ENCODE data around the gene DLG2.

The DLG2 gene

DNA sequence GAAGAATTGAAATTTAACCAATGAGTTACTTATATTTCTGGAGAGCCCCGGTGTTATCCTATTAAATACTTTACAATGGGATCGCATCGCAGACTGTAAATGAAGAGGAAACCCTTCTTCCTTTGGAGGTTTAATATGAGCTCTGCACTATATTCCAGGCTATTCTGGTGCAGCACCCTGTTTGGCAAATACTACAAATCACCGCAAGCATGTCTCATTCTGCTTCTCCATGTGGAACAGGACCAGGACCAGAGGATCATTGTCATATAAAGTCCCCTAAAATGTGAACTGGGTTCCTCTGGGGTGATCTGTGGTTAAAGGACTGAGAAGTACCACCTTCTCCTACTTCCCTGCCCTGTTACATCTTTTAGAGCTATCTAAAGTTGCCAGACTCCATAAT lies 703.7 kb downstream of the DLG2 start:
- DNase-seq (ENCODE audit: low read depth in 2 of 3, low spot score in 1 of 3) = no peak

DNA sequence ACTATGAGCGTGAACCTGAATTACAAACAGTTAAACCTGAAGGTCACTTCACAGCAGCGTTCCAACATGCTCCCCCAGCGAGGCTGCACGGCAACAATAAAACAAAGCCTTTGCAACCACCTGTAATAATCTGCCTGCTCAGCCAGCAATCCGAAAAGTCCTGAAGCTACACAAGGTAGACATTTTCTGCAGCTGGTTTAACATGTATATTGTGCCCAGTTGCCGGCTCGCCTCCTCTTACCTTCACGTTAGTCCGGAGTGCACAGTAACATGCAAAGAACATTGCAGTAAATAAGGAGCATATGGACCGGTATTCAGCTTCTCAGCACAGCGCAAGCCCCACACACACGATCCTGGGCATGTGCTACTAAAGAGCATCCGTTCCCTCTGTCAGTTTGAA lies 704.3 kb downstream of the DLG2 start:
- DNase-seq (ENCODE audit: low read depth in 2 of 3, low spot score in 1 of 3) = no peak

DNA sequence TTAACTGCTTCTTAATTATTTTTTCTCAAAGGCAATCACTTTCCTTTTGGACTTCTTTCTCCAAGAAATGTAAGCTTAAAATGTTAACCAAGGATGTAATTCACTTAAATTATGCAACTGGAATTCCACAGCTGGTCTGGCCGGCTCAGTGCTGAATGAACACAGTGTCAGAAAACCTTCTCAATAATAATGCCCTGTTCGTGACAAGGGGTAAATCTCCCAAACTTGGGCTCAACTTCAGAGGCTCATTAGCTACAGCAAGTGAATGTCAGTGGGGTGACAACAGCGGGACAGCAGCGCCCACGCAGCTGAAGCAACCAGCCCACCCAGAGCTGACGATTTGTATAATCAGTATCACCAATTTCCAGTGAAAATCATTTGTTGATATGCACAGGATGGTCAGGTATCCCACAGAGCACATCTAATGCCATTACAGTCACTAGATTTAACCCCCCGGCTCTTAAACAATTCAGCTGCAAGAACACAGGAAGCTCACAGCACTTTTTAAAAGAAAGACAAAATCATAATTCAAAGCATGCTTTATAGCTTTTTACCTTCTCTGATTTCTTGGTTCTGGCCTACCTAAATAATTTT lies 704.8 kb downstream of the DLG2 start:
- DNase-seq (ENCODE audit: low read depth in 2 of 3, low spot score in 1 of 3) = no peak

DNA sequence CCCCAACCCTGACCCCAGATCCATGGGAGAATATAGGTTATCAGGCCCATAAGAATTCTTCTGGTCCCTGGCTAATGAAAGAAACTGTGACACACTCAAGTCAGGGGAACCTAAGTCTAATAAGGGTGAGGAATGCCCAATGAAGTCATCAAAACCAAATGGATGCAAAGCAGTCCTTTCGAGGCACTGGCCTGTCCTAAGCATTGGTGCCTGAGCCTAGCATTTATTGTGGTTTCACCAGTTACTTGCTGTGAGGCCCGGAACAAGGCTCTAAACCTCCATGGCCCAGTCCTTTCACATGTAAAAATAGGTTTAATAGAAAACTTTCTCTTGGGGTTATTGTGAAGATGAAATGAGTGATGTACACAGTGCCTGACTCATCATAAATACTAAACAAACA lies 712.6 kb downstream of the DLG2 start:
- no peak for DNase-seq (ENCODE audit: low read depth in 2 of 3, low spot score in 1 of 3)

DNA sequence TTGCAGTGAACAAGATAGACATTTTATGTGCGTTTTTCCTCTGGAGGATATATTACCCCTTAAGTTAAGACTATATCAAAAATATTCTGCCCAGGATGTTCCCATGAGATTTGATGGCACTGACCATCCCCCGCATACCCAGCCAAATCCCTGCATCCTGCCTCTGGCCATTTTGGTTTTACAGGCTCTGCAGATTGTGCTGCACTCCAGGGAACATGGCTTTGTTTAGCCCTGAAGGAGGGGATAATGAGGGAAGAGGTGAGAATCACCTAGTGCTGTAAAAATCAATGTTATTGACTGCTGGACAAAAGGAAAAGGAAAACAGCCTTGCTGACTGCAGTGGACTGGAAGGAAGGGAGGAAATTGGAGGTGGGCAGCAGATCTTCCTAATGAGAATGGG lies 717.4 kb downstream of the DLG2 start:
- no peak for DNase-seq (ENCODE audit: low read depth in 2 of 3, low spot score in 1 of 3)

DNA sequence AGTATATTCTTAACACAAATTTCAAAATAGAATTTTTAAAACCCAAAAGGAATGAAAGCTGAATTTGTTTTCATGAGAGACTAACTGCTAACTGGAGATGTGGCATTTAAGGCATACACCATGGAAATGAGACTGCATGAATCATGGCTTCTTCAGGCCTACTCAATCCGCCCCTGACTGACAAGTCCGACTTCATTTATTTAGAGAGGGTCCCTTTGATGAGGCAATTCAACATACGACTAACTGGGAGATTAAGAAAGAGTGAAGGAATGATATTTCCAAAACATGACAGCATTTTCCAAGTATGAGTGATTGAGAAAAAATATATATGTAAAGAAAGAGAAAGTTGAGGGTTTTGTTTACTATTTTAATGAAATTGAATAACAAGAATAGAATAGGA lies 720.1 kb downstream of the DLG2 start:
- no peak for DNase-seq (ENCODE audit: low read depth in 2 of 3, low spot score in 1 of 3)

DNA sequence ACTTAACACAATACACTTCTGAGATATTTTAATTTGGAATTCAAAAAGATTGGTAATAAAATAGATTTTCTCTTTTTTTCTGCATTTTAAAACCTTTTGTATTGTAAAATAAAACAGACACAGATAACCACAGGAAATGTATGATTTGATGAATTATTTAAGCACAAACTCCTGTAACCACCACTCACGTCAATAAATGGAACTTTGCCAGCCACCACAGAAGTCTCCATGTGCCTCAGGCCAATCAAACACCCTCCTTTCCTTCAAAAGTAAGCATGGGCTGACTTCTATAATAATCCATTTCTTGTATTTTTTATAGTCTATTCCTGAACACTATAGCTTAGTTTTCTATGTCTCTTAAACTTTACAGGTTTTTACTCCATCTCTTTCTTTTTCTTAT lies 721.7 kb downstream of the DLG2 start:
- no peak for DNase-seq (ENCODE audit: low read depth in 2 of 3, low spot score in 1 of 3)

DNA sequence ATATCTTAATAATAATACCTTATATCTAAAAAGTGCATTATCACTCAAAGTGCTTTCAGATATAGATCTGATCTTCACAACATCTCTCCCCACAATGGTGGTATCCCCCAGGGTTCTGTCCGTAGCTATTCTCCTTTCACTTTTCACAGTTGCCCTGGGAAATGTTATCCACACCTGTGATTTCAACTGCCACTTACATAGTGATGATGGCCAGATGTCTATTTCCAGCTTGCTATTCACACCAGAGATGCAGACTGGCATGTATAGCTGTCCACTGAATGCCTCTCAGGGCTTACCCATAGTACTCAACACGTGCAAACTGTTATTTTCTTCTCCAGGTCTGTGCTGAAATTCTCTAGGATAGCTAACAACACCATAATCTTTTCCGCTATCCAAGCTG lies 724.7 kb downstream of the DLG2 start:
- no peak for DNase-seq (ENCODE audit: low read depth in 2 of 3, low spot score in 1 of 3)

DNA sequence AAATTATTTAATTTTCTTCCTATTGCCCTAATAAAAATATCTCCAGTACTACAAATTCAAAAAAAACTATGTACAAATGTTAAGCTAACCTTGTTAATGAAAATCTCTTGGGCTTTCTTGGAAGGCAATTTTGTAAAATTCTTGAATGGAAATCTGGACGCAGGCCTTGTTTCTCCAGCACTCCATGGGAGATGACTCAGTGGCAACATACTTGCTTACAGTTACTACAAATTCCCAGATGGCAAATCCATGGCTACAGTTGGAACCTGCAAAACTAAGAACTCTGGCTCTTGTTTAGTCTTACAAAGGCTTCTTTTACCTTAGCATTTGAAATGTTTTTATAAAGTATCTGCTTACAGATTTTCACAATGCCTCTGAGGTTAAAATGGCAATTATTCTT lies 725.2 kb downstream of the DLG2 start:
- DNase-seq (ENCODE audit: low read depth in 2 of 3, low spot score in 1 of 3) = no peak

DNA sequence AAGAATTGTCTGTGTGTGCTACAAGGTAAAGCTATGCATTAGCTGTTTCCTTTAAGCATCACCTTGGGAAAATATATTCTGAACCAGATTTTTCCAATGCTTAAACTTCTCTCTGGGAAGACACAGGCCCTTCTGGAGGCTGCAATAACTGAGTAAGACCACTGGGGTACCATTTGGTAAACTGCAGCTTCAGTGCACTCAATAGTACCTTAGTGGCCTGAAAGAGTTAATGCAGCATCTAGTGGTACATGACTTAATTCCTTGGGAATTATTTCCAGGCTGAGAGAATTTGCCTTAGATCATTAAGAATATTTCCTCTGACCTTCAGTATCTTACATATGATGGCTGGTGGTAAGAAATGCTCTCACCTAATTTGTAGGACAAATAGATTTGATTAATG lies 727.4 kb downstream of the DLG2 start:
- no peak for DNase-seq (ENCODE audit: low read depth in 2 of 3, low spot score in 1 of 3)

DNA sequence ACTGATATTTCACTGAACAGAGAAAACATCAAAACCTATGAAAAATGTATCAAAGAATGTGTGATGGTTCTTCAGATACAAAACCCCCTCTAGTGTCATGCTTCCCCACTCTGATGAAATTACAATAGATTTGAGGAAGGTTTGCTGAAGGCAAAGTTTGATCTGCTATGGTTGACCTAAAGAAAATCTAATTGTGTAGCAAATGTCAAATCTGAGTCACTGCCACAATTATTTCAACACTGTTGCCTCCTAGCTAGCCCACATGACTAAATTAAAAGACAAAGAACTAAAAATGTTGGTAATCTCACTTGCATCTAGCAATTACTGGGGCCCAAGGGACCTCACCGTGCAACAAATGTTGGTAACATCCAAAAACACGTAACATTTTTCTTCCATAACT lies 728.0 kb downstream of the DLG2 start:
- DNase-seq (ENCODE audit: low read depth in 2 of 3, low spot score in 1 of 3) = no peak

DNA sequence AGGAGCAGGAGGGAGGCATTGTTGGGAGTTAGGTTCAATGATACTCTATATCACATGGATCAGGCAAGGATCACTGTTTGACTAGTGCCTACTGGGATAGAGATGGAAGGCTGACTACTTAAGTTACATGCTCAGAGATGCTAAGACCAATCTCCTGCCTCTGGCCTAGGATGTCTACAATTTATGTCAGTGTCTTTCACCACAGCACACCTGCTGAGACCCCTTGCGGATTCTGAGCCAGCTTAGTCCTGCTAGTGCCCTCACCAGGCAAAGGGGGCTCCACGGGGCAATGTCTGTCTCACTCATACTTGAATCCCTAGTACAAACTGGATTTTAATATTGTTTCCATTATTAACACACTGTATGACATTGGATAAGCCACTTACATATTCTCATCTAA lies 732.5 kb downstream of the DLG2 start:
- DNase-seq (ENCODE audit: low read depth in 2 of 3, low spot score in 1 of 3) = no peak

DNA sequence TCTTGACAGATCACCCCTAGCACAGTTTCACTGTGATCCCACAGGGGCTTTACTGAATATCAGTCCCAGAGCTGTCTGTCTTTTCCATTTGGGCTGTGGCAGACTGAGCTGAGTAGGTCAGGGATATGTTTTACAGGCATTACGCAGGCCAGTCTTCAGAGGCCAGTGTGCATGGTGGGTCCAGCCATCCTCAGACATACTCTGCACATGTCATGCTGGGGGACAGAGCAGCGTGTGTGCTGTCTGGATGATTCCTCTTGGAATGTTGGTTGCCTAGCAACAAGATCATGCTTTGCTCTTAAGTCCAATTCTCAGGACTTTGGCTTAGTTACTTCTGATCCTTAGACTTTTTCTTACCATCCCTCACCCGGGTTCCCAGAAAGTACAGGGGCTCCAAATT lies 736.5 kb downstream of the DLG2 start:
- no peak for DNase-seq (ENCODE audit: low read depth in 2 of 3, low spot score in 1 of 3)

DNA sequence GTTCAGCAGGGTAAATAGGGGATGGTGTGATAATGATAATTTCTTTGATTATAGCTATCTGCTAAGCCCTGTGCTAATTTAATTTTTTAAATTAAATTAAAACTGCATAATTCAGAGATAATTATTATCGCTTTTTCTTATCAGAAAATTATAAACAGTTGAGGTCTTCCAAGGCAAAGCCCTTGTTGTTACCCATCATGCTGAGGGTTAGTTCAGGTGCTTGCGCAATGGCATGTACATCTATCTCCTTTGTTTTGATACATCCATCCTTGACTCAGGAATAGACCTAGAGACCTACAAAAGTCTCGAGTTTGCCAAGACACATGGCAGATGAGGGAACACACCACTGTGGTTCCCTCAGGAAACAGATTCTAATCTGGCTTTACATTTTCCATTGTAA lies 737.6 kb downstream of the DLG2 start:
- no peak for DNase-seq (ENCODE audit: low read depth in 2 of 3, low spot score in 1 of 3)

DNA sequence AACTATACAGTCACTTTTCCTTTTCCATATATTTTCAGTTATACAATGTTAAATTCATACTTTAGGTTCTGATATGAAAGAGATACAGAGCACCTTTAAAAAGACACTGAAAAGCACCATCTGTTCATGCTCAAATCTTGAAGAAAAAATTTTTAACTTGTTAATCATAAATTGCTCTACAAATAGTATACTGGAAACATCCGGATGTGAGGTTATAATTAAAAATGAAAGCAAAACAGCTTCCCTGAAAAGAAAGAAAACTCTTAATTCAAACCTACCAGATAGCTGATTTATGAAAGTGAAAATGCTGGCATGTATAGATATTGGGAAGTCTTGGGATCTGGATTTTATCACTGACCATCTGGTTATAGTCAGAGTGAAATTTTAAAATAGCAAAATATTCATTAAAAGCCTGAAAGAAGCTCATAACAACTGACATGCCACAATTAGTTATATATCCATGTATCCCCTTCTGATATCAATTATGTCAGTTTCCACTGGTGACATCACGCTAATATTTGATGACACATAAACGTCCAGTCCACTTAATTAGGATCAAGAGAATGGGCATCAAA lies 740.0 kb downstream of the DLG2 start:
- DNase-seq (ENCODE audit: low read depth in 2 of 3, low spot score in 1 of 3) = no peak

DNA sequence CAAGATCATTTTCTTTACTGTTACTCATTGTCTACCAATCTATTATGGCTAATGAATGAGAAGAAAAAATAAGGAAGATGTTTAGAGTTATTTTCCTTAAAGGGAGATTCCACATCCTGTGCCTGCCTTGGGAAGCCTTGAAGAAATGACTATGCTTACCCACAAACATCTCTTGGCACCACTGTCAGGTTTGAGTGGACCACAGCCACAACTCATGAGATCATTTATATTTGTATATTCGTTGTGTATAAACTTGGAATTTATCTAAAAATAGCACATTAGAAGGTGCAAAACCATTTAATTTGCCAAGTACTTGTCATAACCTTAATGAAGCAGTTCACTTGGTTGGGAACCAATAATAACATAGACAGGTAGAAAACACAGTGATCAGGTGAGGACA lies 740.8 kb downstream of the DLG2 start:
- DNase-seq (ENCODE audit: low read depth in 2 of 3, low spot score in 1 of 3) = no peak

DNA sequence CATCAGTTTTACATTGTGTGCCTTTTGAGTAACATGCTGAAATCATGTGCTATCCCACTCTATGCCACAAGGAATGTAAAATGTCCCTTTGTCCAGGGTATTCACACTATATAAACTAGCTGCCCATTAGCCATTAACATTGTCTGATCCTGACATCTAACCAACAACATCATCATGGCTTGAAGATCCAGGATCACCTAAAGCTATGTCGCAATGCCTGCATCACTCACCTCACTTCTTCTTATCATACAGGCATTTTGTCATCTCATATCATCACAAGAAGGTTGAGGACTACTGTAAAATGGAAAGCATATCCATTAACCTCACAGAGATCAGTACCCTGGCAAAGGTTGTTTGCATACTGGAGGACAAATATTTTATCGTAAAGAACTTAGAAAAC lies 742.3 kb downstream of the DLG2 start:
- DNase-seq (ENCODE audit: low read depth in 2 of 3, low spot score in 1 of 3) = no peak

DNA sequence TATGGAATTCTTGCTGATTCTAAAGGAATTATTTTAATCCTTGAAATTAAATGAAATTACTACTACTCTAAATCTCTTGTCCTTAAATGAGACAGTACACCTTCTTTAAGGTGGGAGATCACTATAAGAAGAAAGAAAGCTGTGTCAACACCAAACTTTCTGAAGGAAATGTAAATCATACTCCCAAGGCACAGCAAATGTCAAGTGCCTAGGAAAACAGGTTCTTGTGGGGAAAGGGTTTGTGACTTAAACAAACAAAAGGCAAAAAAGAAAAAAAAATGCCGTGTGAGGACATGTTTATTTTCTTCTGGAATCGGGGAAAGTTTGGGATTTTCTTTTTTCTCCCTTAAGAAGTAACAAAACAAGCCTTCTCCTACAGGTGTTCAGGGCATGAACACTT lies 745.1 kb downstream of the DLG2 start:
- no peak for DNase-seq (ENCODE audit: low read depth in 2 of 3, low spot score in 1 of 3)

DNA sequence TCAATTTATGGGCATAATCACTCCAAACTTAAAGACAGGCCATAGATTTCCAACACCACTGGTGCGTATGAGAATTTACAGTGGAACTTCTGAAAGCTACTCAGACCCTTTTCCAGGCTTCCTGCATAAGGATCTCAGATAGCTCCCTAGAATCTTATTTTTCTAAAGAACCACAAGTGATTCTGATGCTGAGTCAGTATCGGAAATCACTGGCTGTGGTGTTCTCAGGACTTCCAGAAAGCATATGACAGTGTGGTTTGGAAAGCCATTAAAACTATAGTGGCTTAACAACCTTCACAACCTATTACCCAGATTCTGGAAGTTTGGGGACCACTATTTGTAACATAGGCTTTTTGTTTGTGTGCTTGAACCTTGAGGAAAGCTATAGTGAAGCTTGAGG lies 756.0 kb downstream of the DLG2 start:
- DNase-seq (ENCODE audit: low read depth in 2 of 3, low spot score in 1 of 3) = no peak

DNA sequence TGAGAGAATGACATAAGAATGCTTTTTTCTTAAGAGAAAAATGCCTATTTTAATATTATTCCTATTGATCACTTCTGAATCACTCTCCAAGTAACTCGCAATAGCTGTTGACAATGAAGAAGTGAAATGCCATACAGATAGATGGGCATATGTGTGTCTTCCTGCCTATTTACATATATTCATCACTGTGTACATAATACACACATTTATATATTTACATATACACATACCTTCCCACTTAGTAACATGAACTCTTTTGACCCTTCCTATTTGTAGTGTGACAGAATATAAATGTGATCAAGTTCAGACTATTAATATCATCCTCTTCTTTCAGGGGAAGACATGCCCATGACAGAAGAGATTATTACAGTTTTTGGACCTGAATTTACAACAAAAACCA lies 756.7 kb downstream of the DLG2 start:
- DNase-seq (ENCODE audit: low read depth in 2 of 3, low spot score in 1 of 3) = no peak

DNA sequence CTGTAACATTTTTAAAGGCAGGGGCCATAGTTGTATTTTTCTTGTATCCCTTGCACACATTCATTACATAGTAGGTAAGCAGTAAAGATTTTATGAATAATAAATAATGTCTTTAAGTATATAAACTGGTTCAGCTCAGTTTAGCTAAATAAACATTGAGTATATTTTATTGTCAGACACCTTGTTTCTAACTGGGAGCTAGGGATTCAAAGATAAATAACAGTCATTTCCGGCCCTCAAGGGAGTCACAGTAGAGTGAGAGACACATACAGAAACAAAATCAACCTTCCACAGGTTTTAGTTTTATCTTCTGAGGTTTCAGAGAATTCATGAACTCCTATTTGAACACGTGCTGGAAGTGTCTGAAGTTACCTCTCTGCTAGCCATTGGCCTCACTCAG lies 760.2 kb downstream of the DLG2 start:
- DNase-seq (ENCODE audit: low read depth in 2 of 3, low spot score in 1 of 3) = no peak

DNA sequence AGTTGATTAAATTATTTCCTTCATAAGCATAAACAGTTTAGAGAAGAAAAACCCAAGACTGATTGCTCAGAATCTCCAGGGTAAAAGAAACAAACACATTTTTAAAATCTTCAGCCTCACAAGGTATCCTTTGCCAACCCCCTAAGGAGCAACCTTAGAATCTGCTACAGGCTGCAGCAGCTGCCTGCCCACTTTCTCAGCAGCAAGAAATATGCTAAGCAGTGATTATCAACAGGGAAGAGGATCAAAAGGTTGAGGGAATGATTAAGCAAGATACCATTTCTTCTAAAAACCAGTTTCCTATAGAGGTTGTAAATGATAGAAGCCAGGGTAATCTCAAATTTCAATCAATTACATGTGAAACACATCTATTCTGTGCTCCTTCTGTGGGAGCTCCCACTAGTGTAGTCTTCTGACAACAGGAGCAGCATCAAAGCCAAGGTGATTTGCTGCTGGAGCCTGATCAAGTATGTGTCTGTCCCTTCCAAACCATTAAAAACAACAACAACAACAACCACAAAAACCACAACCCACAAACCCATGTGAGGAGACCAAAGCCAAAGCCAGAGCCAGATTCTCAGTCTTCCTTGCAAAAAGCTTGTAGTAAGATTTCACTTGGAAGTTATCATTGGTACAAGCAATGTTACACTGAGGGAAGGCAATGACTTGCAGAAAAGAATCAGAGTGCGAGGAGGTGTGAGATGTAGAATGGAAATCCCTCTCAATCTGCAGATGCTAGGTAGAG lies 761.2 kb downstream of the DLG2 start:
- no peak for DNase-seq (ENCODE audit: low read depth in 2 of 3, low spot score in 1 of 3)

DNA sequence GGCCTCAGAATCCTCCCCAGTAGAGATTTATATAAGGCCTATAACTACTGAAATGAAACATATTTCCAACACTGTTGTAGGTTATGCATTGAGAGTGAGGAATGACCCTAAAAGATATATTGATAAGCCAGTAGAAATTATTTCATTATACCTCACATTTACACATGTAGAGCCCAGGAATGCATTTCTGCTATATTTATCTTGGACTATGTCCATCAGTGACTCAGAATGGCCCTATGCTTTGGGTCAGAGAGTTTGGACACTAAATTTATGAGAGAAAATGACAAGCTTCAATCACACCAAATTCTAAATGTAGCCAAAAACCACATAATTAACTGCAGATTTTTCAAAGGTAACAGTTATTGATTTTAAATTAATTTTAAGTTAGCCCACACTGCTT lies 761.9 kb downstream of the DLG2 start:
- no peak for DNase-seq (ENCODE audit: low read depth in 2 of 3, low spot score in 1 of 3)

Measured in stimulated activated CD4-positive, alpha-beta T cell treated with anti-CD3 and anti-CD28 coated beads, Interleukin-12 subunit alpha, Interleukin-12 subunit beta, amount 100 ng/mL, for 48 hours (primary cell).